NCI-H2227 (cell line): ENCODE data around the gene EMX1.
"Not testable (repeated sequence)": the region's sequence is repeated elsewhere in the genome, so short reads cannot be mapped to it uniquely, and the experiment has no call there.

Experiments
- DNase-seq: peaks from one replicate; lab custom pipeline; 2025; ENCODE audit not compliant: unreplicated experiment; lab: John Stamatoyannopoulos, UW

EMX1 gene

DNA sequence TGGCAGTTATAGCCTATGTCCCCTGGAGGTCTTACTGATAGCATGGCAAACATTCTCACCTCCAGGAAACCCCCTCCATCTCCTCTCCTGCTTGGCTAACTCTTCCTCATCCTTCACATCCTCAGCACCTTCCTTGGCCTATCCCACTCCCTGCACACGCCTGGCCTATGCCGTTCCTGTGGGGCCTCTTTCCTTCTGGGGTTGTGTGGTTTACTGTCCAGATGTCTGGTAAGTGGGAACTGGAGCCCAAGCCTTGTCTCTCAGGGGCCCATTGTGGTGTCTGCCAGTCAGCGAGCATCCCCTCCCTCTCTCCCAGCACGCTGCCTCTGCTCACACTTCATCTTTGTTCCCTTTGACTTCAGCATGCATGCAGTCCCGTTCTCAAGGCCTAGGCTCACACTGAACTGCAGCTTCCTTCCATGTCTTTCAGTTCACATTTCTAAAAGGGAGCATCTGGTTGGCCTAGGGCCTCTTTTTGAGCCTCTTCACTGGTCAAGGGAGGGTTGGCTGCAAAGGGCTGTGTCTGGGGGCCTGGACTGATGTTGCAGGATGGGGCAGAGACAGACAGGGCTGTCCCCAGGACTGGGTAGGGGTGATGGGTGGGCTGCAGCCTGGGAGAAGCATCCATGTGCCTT lies 17.0 kb upstream of the EMX1 start:
- DNase-seq: no peak

DNA sequence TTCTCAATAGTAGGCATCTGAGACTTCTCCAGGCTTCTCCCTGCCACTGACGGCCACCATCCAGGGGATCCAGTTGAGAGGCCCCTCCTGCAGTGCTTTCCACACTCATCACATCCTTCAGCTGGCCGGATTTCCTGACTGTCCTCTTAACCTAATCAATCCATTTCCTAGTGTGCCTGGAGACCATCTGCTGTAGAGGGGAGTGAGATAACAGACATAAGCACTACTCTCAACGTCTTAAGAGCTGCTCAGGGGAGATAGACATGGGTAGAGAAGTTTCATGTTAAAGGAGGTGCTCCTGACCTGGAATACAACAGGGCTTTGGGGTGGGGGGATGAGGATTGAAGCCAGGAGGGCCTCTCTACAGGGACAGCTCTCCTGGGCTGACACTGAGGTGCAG lies 15.9 kb upstream of the EMX1 start:
- no peak for DNase-seq

DNA sequence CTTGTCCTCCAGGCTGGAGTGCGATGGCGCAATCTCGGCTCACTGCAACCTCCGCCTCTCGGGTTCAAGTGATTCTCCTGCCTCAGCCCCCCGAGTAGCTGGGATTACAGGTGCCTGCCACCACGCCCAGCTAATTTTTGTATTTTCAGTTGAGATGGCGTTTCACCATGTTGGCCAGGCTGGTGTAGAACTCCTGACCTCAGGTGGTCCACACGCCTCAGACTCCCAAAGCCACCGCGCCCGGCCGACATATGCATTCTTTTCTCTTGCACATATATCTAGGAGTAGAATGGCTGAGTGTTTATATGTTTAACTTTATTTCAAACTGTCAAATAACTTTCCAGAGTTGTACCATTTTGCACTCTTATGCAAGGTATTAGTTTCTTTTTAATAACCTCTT lies 9.9 kb upstream of the EMX1 start:
- DNase-seq: not testable (repeated sequence)

DNA sequence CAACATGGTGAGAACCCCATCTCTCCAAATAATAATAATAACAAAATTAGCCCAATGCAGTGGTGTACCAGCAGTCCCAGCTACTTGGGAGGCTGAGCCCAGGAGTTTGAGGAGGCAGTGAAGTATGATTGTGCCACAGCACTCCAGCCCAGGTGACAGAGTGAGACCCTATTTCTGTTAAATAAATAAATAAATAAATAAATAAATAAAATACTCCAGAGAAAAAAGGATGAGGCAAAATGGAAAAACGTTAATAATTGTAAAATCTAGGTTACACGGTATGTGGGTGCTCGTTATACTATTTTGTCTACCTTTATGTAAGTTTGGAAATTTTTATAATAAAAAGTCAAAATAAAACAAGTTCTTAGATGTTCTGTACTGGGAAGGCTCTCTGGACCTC lies 8.6 kb upstream of the EMX1 start:
- DNase-seq: no peak

DNA sequence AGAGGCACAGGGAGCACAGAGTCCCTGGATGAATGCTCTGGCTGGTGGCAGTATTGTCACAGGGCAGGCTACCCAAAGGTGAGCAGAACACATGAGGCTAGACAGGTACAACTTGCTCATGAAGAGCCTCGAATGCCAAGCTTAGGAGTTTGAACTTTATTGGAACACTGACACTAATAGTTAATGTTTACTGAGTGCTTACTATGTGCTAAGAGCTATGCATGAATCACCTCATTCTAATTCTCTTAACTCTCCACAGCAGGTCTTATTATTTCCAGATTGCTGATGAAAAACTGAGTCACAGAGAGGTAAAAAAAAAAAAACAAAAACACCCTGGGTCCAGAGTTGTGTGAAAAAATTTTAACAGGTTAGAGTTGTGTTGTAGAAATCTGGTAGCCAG lies 6.1 kb upstream of the EMX1 start:
- DNase-seq: no peak

DNA sequence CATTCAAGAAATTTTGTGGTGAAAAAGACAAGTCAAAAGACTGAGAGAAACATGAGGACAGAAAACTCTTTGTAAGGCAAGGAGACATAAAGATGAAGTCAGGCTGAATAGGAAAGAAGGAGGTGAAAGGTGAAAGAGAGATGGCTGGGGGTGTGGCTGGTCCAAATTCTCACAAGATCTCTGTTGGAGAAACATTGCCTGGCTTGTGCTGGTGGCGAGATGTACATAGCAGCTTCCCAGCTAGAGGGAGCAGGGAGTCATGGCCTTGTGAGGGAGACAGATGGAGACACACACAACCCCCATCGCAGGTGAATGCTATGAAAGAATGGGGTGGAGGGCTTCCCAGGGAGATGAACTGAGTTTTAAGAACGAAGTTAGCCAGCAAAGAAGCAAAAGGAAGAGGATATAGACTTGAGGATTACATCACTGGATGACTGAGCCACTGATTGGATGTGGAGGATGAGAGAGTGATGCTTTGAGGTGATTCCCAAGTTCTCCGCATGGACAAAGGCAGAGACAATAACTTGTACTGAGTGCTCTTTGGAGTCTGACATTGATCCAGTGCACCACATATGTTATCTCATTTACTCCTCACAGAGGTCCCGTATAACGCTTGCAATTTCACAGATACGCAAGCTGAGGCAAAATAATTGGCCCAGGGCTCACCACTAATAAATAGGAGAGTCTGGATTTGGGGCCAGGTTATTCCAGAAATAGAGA lies 3.7 kb upstream of the EMX1 start:
- DNase-seq: no peak

DNA sequence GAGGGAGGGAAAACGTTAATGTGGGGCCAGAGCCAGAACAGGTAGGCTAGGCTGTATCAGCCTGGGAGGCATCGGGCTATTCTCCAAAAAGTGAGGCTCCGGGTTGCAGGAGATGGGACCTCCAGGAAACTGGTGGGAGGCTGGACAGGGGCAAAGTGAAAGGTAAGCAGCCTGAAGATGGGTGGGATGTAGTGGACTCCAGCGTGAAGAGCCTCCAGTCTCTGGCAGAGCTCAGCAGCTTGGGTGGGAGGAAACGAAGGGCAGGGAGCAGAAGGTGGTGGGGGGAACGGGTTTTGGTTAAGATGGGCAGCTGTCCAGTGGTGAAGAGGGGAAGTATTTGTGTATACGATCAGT lies 3.1 kb upstream of the EMX1 start:
- DNase-seq: no peak

DNA sequence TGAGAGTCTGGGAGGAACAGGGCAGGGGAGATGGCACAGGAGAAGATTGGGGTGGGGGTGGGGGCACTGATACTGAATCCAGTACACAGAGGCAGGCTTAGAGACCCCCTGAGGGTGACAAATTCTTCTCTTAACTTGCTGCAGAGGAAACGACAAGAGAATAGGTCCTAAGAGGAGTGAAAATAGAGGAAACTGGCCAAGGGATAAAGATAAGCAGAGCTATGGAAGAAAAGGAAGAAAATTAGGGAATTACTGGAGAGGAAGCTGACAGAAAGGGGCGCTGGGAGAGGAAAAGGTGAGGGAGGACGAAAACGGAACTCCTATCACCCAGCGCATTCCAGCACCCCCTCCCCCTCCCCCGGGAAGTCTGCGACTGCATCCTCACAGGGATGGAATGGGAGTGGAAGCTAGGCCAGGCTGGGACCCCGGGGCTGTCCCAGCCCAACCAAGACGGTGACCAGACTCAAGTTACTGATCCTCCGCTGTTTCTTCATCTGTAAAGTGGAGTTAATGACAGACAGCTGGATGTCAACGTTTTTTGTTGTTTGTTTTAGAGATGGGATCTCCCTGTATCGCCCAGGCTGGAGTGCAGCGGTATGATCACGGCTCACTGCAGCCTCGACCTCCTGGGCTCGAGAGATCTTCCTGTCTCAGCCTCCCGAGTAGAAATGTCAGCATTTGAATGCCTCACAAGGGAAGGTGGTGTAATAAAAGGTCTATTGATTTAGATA lies 2.6 kb upstream of the EMX1 start:
- DNase-seq: no peak

DNA sequence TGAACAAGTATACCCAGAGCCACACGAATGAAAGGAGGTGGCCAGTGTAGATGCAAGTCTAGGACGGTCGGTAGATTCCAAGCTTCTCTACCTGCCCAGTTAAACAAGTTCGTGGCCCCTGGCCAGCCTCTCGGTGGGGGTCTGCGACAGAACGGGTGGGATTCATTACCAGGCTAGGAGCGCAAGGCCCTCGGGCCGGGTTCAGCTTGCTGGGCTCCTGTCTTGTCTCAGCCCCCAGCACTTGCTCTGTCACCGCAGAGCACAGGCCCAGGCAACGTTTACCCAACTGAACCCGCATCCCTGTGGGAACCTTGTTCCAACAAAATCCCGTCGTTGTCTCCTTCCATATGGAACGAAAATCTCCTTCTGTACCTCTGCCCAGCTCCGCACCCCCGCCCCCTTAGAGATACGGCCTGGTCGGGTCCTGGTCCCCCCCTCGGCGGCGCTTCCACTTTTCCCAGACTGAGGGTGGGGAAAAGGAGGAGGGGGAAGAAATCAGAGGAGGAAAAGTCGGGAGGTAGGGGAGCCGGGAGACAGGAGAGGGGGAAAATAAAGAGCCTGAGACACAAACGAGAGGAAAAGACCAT lies 1.9 kb upstream of the EMX1 start:
- no peak for DNase-seq

DNA sequence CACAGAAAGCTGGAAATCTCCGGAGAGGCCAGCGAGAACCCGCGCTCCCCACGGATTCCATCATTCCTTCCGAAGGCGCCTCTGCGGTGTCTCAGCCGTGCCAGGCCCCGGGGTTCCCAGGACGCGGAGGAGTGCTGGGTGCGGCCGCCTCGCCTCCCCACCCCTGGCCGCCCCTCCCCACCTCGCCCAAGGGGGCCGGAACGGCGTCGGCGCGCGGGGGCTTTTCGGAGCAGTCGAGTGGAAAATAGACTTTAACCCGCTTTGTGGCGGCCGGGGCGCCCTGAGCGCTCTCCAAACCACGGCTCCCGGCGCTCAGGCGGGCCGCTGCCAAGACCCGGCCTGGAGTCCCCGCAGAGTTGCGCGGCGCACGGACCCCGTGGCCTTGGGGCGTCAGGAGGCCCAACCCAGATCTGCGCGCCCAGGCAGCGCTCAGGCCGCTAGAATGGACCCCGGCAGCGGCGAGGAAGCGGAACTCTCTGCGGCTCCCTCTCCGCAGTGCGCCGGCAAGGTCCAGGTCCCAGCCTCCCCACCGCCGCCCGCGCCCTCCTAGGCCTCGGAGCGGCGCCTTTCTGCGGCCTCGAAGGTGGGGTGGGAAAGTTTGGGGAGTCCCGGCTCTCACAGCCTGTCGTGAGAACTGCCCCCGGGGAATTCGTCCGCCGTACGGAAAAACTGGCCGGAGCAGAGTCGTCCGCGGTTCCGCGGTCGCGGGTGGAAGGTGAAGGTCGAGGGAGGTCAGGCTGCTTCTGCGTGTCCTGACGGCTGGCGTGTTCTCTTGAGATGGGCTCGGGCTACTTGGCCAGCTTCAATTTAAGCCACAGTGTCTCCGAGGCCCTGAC lies 1.2 kb upstream of the EMX1 start:
- peak; percentile 58 for DNase-seq

DNA sequence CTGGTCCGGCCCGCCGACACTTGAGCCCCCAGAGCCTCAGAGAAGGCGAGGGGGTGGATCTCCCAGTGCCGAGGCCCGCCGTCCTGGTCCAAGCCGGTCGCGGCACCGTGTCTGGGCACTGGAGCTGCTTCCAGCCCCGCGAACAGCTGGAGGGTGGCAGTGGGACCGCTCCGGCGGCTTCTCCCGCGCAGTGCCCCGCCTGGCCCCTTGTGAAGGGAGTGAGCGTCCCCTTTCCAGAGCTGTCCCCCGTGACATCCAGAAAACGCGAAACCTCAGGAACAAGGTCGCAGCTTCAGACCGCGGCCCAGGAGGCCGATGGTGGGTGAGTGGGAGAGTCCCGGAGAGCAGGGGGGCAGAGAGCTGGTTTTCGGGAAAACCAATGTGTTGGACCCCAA lies 579 bp upstream of the EMX1 start:
- peak; percentile 11 for DNase-seq

DNA sequence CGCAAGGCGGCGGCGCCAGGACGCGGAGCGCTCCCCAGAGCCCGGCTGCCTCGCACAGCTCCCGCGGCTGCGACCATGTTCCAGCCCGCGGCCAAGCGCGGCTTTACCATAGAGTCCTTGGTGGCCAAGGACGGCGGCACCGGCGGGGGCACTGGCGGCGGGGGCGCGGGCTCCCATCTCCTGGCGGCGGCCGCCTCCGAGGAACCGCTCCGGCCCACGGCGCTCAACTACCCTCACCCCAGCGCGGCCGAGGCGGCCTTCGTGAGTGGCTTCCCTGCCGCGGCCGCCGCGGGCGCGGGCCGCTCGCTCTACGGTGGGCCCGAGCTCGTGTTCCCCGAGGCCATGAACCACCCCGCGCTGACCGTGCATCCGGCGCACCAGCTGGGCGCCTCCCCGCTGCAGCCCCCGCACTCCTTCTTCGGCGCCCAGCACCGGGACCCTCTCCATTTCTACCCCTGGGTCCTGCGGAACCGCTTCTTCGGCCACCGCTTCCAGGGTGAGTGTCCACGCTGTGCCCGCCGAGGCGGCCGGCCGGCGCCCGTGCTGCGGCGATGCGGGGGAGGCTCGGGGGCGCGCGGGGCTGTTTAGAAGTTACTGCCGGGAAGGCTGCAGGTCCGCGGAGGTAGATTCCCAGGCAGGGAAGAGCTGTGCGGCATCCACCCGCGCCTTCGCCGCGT lies 696 bp downstream of the EMX1 start:
- DNase-seq: peak; percentile 54

DNA sequence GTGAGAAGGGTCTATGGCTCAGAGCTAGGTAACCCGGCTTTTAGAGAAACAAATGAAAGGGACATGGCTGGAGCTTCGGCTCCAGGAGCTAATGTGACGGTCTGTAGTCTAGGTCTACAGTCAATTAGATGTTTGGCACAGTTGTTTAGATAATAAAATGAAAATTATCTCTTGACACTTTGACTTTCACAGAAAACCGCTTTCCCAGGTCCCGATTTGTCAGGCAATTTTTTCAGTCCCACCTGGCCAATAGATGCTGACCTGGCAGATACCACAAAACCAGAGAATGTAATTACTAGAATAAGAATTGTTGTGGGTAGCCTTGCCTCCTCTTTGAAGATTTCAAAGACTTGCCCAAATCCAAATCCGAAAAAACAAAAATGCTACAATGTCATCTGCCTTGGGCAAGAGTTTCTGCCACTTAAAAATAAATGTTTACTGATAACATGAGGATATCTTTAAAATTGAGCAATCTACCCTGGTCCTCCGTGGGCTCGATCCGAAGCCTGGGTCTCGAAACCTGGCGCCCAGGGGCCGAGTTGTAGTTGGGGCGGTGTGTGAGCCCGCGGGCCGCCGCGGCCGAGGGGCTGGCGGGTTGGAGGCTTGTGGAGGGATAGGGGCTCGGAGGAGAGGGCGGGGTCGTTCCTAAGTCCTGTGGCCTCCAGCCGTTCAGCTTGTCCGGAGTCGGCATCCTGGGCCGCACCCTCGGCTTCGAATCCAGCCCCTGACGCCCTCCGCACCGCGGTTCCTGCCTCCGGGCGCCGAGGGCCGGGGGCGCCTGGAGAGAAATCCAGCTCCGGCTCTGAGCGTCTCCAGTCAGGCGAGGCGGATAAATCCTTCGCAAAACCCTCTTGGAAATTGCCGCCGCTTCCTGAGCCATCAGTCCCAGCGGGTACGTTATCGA lies 2.3 kb downstream of the EMX1 start:
- DNase-seq: peak; percentile 58

DNA sequence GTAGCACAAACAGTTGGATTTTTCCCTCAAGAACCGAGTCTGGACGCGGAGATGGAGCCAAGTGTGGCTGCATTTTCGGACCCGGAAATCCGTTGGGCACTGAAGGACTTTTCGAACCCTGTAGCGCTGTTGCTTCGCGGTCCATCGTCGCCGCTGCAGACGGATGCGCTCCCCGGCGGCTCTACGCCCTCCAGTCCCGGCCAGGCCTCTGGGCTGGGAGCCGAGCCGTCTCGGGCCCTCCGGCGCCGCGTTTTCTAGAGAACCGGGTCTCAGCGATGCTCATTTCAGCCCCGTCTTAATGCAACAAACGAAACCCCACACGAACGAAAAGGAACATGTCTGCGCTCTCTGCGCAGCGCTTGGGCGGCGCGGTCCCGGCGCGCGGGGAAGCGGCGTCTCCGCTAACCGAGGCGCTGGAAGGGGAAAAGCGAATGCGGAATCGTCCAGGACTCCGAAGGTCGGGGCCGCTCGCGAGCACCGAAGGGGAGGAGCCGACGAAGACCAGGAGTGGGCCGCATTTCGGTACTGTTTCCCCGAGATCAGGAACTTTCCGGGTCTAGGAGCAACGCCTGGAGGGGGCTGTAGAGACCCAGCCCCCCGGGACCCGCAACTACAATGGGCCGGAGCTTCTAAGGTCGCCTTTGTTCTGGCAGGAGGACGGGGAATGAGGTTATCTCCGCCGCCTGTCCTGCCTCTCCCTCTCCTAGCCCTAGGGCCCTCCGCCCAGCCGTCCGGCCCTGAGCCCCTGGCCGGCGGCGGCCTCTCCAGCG lies 3.2 kb downstream of the EMX1 start:
- DNase-seq: peak; percentile 58

DNA sequence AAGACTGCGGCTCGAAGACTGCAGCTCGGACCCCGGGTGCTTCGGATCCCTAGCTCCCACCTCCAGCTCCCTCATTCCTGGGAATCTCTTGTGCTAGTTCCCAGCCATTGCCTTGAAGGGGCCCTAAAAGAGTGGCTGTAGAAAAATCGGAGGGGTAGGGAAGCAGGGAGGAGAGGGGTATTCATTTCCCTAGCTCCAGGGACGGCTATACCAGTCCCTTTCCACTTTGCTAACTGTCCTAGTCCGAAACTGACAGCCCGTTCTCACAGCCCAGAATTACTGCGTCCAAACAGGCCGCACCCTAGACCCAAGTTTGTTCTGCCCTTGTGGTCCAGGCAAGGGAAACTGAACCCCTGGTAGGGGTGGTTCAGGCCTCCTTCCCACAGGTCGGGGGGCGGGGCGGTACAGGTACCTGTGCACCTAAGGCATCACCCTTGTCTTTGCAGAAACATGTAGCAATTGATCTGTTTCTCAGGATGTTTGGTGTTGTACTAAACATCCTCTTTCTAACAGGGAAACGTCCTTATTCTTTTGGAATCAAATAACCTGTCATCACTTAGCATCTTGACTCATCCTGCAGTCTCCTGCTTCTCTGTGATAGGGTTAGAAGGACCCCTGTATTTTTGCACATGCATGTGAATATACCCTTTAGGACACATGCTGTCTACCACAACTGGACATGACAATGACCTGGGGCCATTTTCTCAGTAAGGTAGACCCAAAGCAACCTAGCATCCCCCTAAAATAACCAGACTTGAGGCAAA lies 4.0 kb downstream of the EMX1 start:
- DNase-seq: no peak

DNA sequence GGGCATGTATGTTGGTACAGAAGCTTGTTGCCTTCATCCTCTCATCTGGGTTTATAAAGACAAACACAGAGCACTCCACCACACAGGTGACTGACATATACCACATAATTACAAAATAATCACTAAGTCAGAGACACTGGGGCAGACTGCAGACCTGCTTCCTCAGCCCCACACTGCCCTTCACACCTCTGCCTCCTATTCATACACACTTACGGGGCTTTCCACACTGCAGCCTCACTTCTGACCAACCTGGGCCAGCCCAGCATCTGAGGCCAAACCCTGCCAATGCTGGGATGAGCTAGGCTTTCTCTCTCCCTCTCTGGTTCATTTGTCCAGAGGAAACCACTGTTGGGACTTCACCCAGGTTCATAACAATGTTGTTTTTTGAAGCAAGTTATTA lies 4.5 kb downstream of the EMX1 start:
- DNase-seq: no peak

DNA sequence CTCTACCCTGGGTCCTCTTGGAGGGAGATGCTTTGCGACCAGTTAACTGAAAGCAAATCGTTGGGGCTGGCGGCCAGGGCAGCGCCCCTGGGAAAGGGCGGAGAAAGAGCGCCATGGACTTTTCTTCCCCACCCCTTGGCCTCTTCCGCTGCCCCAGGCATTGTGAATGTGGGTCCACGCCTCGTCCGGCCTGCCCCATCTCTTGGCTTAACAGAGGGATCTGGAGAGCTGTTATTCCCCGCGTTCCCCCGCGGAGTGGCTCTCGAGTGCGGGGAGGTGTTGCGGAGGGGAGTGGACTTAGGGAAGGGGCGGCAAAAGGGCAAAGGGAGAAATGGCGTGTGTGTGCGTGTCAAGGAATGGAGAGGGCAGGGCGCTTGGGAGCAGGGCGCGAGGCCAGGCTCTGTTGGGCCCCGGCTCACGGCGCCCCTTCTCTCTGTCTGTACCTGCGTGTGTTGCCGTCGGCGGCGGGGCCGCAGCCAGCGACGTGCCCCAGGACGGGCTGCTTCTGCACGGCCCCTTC lies 6.6 kb downstream of the EMX1 start:
- DNase-seq: no peak
